WTC11 (cell line): ENCODE data around the gene SAMSN1.

Source experiments
- CREM ChIP-seq: sonication (generic); formaldehyde crosslinking; IDR thresholded peaks from 2 replicates; pipeline ENCODE4 v1.8.1; 2022; ENCODE audit warnings: mild to moderate bottlenecking, missing genetic modification reagents, moderate library complexity
- CTCF ChIP-seq: fragments of 200-600 bp; IDR thresholded peaks from 2 replicates; pipeline ENCODE4 v1.8.0; 2022; ENCODE audit warnings: antibody characterized with exemption
- E2F1 ChIP-seq: sonication (generic); formaldehyde crosslinking; IDR thresholded peaks from 2 replicates; pipeline ENCODE4 v1.8.0; 2022; ENCODE audit warnings: mild to moderate bottlenecking, missing genetic modification reagents
- E2F4 ChIP-seq: sonication (generic); formaldehyde crosslinking; IDR thresholded peaks from 2 replicates; pipeline ENCODE4 v1.8.1; 2022; ENCODE audit warnings: low read depth, mild to moderate bottlenecking, moderate library complexity, missing genetic modification reagents, borderline replicate concordance
- FOXK1 ChIP-seq: sonication (generic); formaldehyde crosslinking; IDR thresholded peaks from 2 replicates; pipeline ENCODE4 v1.8.0; 2022; ENCODE audit warnings: mild to moderate bottlenecking, moderate library complexity, missing genetic modification reagents
- IRF1 ChIP-seq: sonication (generic); formaldehyde crosslinking; IDR thresholded peaks from 2 replicates; pipeline ENCODE4 v1.8.0; 2023; ENCODE audit warnings: missing genetic modification reagents
- IRF2 ChIP-seq: sonication (generic); formaldehyde crosslinking; IDR thresholded peaks from 2 replicates; pipeline ENCODE4 v1.8.0; 2022; ENCODE audit warnings: low read depth, missing genetic modification reagents, borderline replicate concordance
- JUN ChIP-seq: sonication (generic); formaldehyde crosslinking; IDR thresholded peaks from 2 replicates; pipeline ENCODE4 v1.8.0; 2023; ENCODE audit warnings: mild to moderate bottlenecking, missing genetic modification reagents
- MYBL2 ChIP-seq: sonication (generic); formaldehyde crosslinking; IDR thresholded peaks from 2 replicates; pipeline ENCODE4 v1.8.1; 2023; ENCODE audit warnings: mild to moderate bottlenecking, moderate library complexity, missing genetic modification reagents
- RELA ChIP-seq: sonication (generic); formaldehyde crosslinking; IDR thresholded peaks from 2 replicates; pipeline ENCODE4 v1.8.1; 2022; ENCODE audit warnings: missing genetic modification reagents, mild to moderate bottlenecking, borderline replicate concordance
- TCF7 ChIP-seq: sonication (generic); formaldehyde crosslinking; IDR thresholded peaks from 2 replicates; pipeline ENCODE4 v1.8.0; 2022; ENCODE audit warnings: mild to moderate bottlenecking, low read depth, missing genetic modification reagents, moderate library complexity
- TEAD4 ChIP-seq: sonication (generic); formaldehyde crosslinking; IDR thresholded peaks from 2 replicates; pipeline ENCODE4 v1.8.0; 2022; ENCODE audit warnings: mild to moderate bottlenecking, missing genetic modification reagents
- TP53 ChIP-seq: sonication (generic); formaldehyde crosslinking; IDR thresholded peaks from 2 replicates; pipeline ENCODE4 v1.8.1; 2023; ENCODE audit warnings: mild to moderate bottlenecking, missing genetic modification reagents
- ZNF263 ChIP-seq: sonication (generic); formaldehyde crosslinking; IDR thresholded peaks from 2 replicates; pipeline ENCODE4 v1.8.1; 2022; ENCODE audit warnings: low read depth, mild to moderate bottlenecking, moderate library complexity, missing genetic modification reagents

- no peak for TF ChIP-seq IRF1
- TF ChIP-seq CTCF: no peak
- TF ChIP-seq FOXK1 (CRISPR knock-in tag): no peak
- TF ChIP-seq TP53: no peak
- TF ChIP-seq E2F1 (CRISPR knock-in tag): no peak
- TF ChIP-seq MYBL2 (CRISPR knock-in tag): no peak
- TF ChIP-seq RELA: no peak
- no peak for TF ChIP-seq ZNF263 (CRISPR knock-in tag)
- TF ChIP-seq TEAD4: no peak
- TF ChIP-seq IRF2: no peak
- TF ChIP-seq E2F4 (CRISPR knock-in tag): no peak
- no peak for TF ChIP-seq TCF7 (CRISPR knock-in tag)
- TF ChIP-seq JUN (CRISPR knock-in tag): no peak
- TF ChIP-seq CREM (CRISPR knock-in tag): no peak
Observed at GRCh38 chr21:14519000-14519399, 27.1 kb downstream of the SAMSN1 start.
